Measurements from ENCODE around the gene RPGRIP1L. TPM values are rescaled to one million over a fixed set of nuclear protein-coding genes. Genes with fewer than 3 reads are reported as not detected.

Gene RPGRIP1L
- total RNA-seq, 4 donors from 2014 or later: 4.4 to 7.1 (median 6.6) TPM

DNA sequence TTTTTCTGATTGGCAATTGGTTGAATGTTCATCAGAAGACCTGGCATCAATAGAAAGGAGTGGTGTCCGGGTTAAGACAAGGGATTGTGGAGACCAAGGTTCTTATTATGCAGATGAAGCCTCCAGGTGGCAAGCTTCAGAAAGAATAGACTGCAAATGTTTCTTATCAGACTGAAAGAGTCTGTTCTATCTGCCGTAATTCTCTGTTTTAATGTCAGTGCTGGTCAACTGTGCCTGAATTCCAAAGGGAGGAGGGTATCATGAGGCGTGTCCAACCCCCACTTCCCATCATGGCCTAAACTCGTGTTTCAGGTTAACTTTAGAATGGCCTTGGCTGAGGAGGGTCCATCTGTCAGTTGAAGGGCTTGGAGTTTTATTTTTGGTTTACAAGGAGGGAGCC lies 140.2 kb downstream of the RPGRIP1L start:
- 78 to 84% methylated on average over 4 of the region's 4 CpGs for WGBS, 2 donors
- Histone ChIP-seq H3K27ac (no peak overlapping the region), H3K4me3 (no peak overlapping the region), H3K9me3 (no peaks in the 10 kb centered on the region), H3K4me1 (no peaks in the 10 kb centered on the region), H3K36me3 (no peaks in the 10 kb centered on the region), H3K27me3 (no peaks in the 10 kb centered on the region)
- DNase-seq (ENCODE audit: low spot score in 2 of 2): no peak
- TF ChIP-seq, protein P1, sequence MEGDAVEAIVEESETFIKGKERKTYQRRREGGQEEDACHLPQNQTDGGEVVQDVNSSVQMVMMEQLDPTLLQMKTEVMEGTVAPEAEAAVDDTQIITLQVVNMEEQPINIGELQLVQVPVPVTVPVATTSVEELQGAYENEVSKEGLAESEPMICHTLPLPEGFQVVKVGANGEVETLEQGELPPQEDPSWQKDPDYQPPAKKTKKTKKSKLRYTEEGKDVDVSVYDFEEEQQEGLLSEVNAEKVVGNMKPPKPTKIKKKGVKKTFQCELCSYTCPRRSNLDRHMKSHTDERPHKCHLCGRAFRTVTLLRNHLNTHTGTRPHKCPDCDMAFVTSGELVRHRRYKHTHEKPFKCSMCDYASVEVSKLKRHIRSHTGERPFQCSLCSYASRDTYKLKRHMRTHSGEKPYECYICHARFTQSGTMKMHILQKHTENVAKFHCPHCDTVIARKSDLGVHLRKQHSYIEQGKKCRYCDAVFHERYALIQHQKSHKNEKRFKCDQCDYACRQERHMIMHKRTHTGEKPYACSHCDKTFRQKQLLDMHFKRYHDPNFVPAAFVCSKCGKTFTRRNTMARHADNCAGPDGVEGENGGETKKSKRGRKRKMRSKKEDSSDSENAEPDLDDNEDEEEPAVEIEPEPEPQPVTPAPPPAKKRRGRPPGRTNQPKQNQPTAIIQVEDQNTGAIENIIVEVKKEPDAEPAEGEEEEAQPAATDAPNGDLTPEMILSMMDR (IDR thresholded peaks at IDR 0.05): no peak

DNA sequence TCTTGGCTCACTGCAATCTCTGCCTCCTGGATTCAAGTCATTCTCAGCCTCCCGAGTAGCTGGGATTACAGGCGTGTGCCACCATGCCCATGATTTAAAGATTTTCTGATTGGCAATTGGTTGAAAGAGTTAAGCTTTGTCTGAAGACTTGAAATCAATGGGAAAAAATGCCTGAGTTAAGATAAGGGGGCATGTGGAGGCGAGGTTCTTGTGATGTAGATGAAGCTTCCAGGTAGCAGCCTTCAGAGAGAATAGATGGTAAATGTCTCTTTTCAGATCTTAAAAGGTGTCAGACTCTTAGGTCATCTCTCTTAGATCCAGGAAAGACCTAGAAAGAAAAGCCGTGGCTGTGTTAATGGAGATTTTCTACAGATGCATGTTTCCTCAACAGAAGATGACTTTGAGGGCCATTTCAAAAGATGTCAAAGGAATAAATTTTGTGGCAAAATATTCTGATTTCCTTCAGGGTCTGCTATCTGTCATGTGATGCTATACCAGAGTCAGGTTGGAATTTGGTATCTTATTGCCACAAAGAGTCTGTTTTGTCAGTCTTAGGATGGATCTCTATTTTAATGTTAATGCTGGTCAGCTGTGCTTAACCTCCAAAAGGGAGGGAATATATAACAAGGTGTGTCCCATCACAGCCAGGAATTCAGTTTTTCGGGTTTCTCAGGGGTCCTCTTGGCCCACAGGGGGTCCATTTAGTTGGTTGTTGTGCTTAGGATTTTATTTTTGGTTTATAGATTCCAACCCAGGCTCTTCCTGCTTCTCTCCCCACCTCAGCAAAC lies 142.4 kb downstream of the RPGRIP1L start:
- no peak for DNase-seq (ENCODE audit: low spot score in 2 of 2)
- H3K4me1 ChIP-seq: no peaks in the 10 kb centered on the region
- no peak overlapping the region for H3K27ac ChIP-seq
- H3K9me3 ChIP-seq: no peaks in the 10 kb centered on the region
- H3K36me3 ChIP-seq: no peaks in the 10 kb centered on the region
- no peak for TF ChIP-seq EP300 (IDR thresholded peaks at IDR 0.05)
- TF ChIP-seq, protein P1 (IDR thresholded peaks at IDR 0.05): no peak
- TF ChIP-seq POLR2A (IDR thresholded peaks at IDR 0.05): no peak
- 76 to 87% methylated on average over 5 of the region's 5 CpGs for WGBS, 2 donors
- no peaks in the 10 kb centered on the region for H3K27me3 ChIP-seq
- H3K4me3 ChIP-seq: no peak overlapping the region

DNA sequence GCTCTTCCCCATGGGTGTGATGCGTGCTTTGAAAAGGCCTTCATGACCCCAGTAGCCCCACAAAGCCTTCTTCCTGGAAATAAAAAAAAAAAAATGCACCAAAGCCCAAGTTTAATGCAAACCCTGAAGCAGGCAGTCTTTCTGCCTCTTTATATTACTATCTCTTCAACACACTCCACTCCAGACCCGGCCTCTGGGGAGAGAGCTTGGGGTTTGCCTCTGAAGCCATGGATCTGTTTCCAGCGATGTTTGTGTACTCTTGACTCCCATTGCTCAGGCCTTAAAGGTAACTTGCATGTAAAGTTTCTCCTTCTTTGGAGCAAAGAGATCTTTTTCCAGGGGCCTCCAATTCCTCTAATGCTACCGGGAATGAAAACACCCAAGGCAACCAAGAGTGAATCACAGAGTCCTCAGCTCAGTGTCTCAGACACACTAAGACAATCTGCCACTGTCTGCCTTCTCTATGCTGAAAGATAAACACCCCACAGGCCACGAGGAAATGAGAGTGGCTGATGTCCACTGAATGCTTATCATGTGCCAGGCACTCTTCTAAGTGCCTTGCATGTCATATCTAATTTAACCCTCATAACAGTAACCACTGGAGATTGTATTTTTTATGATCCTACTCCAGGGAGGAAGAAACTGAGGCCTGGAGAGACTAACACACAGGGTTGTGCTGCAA lies 144.2 kb downstream of the RPGRIP1L start:
- 58 to 61% methylated on average over 5 of the region's 5 CpGs for WGBS, 2 donors

DNA sequence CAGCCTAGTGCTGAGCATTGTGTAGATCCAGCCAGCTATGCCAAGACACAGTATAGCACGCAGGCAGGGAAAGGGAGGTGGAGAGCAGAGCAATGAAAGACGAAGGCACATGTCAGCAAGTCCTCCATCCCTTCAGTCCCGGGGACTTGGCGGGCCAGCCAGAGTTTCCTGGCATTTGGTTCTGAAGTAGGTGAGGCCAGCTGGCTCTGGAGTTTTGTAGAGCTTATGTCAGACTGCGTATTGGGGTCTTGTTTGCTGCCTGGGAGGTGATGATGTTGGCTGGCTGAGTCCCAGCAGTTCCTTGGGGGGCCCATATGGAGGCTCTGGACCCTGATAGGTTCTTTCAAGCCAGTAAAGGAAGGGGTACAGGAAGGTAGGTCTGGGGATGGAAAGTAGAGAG lies 144.9 kb downstream of the RPGRIP1L start:
- Histone ChIP-seq H3K27ac (no peak overlapping the region), H3K36me3 (no peaks in the 10 kb centered on the region), H3K9me3 (no peaks in the 10 kb centered on the region), H3K4me1 (no peaks in the 10 kb centered on the region), H3K4me3 (no peak overlapping the region), H3K27me3 (no peaks in the 10 kb centered on the region)
- no peak for DNase-seq (ENCODE audit: low spot score in 2 of 2)
- TF ChIP-seq, protein P1 (IDR thresholded peaks at IDR 0.05): no peak
- no peak for TF ChIP-seq POLR2A (IDR thresholded peaks at IDR 0.05)
- no peak for TF ChIP-seq EP300 (IDR thresholded peaks at IDR 0.05)
- 86 to 91% methylated on average over 5 of the region's 5 CpGs for WGBS, 2 donors

More for the DNA sequence above, 144.2 kb downstream of the RPGRIP1L start:
- no peaks in the 10 kb centered on the region for H3K9me3 ChIP-seq
- no peaks in the 10 kb centered on the region for H3K36me3 ChIP-seq
- no peaks in the 10 kb centered on the region for H3K4me1 ChIP-seq
- TF ChIP-seq, protein P1 (IDR thresholded peaks at IDR 0.05): no peak
- TF ChIP-seq POLR2A (IDR thresholded peaks at IDR 0.05) (no peak), EP300 (IDR thresholded peaks at IDR 0.05) (no peak)
- H3K27me3 ChIP-seq: no peaks in the 10 kb centered on the region
- DNase-seq (ENCODE audit: low spot score in 2 of 2): no peak
- H3K4me3 ChIP-seq: no peak overlapping the region
- H3K27ac ChIP-seq: no peak overlapping the region

DNA sequence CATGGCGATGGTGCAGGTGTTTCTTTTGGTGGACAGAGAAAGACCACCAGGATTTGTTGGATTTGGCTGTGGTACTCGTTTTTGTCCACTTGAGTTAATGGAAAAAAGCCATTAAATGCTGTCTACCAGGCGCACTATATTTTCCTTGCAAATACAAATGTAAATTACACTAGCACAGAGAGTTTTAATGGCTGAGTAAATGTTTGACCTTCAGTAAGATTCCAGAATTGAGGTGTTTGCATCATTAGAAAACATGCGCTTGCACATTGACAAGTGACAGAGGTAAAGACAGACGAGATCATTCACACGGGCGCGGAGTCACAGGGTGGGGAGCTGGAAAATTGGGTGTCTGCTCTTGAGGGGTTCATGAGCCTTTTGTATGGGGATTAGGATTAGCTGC lies 147.1 kb downstream of the RPGRIP1L start:
- no peaks in the 10 kb centered on the region for H3K9me3 ChIP-seq
- 85 to 88% methylated on average over 8 of the region's 8 CpGs for WGBS, 2 donors
- TF ChIP-seq, protein P1 (IDR thresholded peaks at IDR 0.05): no peak
- TF ChIP-seq EP300 (IDR thresholded peaks at IDR 0.05) (no peak), POLR2A (IDR thresholded peaks at IDR 0.05) (no peak)
- no peaks in the 10 kb centered on the region for H3K27me3 ChIP-seq
- no peaks in the 10 kb centered on the region for H3K4me1 ChIP-seq
- DNase-seq (ENCODE audit: low spot score in 2 of 2): no peak
- H3K36me3 ChIP-seq: no peaks in the 10 kb centered on the region
- no peak overlapping the region for H3K27ac ChIP-seq
- no peak overlapping the region for H3K4me3 ChIP-seq

Measured in tibial nerve (tissue), 4 donors.